Stimulated activated CD4-positive, alpha-beta T cell treated with anti-CD3 and anti-CD28 coated beads, Interleukin-1b, Interleukin-23, amount 100 ng/mL, for 1 hour (primary cell): ENCODE measurements around the gene BLVRA.
A peak's percentile ranks its signal among the peaks of the same experiment; 100 is the strongest.

ENCODE experiments used
- DNase-seq, 2 donors: peaks; one replicate each; pipeline ENCODE4 v3.0.0-alpha.2; 2020; ENCODE audit warnings: low read depth in 2 of 2

BLVRA gene

DNA sequence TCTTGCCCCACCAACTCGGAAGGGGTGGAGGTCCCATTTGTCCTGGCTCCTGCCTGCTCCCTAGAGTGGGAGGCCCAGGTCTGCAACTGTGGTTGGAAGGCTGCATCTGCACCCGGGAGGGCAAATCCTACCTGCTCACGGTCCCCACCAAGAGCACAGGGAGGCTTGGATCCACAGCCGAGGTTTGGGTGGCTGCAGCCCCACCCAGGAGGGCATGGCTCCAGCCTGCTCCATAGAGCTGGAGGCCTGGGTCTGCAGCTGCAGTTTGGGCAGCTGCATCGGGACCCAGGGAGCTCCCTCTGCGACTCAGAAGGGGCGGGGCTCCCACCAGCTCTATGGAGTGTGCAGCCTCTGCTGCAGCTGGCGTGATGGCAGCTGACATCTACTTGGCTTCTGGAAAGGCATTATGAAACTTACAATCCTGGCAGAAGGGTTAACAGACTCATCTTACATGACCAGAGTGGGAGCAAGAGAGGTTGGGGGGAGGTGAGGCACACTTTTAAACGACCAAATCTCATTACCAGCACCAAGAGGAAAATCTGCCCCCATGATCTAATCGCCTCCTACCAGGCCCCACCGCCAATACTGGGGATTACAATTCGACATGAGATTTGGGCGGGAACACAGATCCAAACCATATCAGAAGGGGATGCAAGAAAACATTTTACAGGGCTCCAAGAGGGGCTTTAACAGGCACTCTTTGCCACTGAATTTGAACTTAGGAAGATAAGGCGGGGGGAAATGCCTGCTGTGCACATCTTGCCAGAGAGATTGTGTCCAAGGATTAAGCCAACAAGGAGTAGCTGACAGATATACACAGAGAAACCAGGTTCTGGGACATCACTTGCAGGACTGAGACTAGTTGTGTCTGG is 8.2 kb upstream of the BLVRA start:
- DNase-seq = no peak

GRCh38 chr7:43752411-43752810 is 6.1 kb upstream of the BLVRA start:
- DNase-seq = no peak

DNA sequence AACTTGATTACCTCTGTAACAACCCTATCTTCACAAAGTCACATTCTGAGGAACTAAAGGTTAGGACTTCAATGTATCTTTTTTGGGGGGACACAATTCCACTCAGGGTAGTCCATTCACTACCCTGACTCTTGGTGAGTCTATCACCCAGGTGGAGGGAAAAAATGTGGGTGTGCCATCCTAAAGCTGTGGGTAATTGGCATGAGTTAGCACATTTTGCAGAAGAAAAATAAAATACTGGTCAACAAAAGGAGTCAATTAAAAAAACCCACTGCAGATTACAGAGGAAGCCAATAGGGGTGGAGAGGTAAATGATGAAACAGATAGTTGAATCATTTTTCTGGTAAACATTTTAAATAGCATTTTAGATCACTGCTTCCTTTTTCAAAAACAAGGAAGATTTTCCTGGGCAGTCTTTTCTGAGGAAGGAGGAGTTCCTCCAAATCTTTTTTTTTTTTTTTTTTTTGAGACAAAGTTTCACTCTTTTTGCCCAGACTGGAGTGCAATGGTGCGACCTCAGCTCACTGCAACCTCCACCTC is 5.1 kb upstream of the BLVRA start:
- no peak for DNase-seq

GRCh38 chr7:43753843-43754242 is 4.6 kb upstream of the BLVRA start:
- DNase-seq = no peak

DNA sequence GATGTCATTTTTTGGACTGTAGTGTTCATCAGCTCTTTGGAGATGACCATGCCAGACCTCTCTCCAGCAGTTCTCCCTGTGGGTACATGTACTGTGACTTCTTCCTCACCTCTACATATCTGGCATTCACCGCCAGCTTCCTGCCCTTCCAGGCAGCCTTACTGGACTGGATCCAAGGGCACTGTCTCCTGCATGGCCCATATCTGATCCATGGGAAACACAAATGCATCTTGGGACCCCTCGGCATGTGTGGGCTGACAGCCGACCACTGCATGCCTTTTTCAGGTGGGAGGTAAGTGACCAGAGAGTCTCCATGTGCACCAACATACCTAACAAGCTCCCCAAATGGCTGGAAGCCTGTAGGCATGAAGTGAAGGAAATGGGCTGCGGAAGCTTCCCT is 3.9 kb upstream of the BLVRA start:
- no peak for DNase-seq

DNA sequence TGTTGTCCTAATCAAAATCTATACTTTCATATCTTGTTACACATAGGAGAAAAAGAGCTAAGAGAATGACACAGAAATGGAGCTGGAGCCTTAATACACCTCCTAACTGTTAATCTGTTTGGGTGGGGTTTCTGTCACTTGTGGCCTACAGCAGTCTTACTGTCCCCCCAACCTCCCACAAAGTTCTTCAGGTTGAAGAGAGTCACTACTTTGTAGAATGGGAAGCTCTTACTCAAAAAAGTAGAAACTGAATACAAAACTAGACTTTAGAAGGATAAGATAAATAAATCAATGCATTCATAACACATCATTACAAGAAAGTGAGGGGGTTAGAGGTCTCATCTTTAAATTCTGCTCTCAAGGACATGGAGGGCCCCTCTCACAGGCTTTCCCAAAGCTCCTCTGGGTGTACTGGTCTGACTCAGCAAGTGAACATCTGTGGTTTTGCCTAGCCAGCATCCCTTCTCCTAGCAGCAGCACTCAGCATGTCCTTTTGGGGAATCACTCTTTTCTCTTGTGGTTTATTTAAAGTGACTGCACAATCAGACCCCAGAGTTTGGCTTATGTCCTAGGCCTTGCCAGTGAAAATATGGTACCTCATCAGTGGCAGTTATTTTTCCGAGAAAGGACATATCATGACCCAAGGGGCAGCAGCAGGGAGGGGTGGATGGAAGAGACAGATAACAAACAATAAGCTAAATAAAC is 2.0 kb upstream of the BLVRA start:
- DNase-seq = no peak

DNA sequence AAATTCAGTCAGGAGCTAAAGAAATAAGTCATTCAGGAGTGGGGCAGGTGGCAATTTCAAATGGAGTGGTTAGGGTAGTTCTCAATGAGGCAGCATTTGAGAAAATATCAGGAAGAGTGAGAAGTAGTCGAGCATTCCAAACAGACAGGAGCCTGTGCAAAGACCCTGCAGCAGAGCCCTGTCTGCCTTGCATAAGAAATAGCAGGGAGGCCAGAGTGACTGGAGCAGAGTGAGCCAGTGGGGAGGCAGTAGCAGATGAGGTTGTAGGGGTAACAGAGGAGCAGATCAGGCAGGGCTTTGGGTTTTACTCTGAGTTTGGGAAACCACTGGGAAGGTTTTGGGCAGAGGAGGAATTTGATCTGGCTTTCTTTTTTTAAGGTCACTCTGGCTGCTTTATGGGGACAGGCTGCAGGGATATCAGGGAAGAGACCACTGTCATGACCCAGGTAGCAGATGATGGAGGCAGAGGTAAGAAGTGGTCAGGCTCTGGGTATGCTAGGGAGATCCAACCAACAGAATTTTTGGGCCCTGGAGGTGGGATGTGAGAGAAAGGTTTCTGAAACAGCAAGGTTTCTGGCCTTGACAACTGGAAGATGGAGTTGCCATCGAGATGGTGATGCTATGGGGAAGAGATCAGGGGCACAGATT is 1.3 kb upstream of the BLVRA start:
- DNase-seq = no peak

GRCh38 chr7:43758822-43759683 is 573 bp downstream of the BLVRA start:
- peak in 1 of 2 donors; percentile 20 for DNase-seq

- DNase-seq = no peak
Observed at GRCh38 chr7:43760861-43761260, 2.4 kb downstream of the BLVRA start.

GRCh38 chr7:43761382-43761781 is 2.9 kb downstream of the BLVRA start:
- no peak for DNase-seq

GRCh38 chr7:43761938-43762692 is 3.6 kb downstream of the BLVRA start:
- no peak for DNase-seq

GRCh38 chr7:43763183-43763582 is 4.7 kb downstream of the BLVRA start:
- no peak for DNase-seq

- peak in 1 of 2 donors; percentile 32 for DNase-seq
Observed at GRCh38 chr7:43764039-43764761, 5.7 kb downstream of the BLVRA start.

DNA sequence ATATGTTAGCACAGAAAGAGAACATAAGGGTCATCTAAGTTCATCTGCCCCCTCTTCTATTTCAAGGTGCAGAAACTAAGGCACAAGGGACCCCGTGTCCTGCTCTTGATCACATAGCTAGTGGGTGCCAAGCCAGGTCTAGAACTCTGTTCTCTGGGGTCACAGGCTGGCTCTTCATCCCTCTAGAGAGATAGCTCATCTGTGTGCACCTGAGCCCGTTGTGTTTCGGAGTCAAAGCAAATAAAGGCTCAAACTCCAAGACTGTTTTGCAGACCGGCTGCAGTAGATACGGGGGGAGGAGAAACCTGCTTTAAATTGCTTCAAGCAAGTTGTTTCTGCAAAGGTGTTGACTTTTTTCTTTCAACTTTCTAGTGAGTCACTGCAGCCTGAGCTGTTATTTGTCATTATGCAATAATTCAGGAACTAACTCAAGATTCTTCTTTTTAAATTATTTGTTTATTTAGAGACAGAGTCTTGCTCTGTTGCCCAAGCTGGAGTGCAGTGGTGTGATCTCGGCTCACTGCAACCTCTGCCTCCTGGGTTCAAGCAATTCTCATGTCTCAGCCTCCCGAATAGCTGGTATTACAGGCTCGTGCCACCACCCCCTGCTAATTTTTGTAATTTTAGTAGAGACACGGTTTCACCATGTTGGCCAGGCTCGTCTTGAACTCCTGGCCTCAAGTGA is 6.5 kb downstream of the BLVRA start:
- DNase-seq = no peak

GRCh38 chr7:43766564-43766963 is 8.1 kb downstream of the BLVRA start:
- no peak for DNase-seq

- DNase-seq = no peak
Observed at GRCh38 chr7:43767311-43767710, 8.8 kb downstream of the BLVRA start.

GRCh38 chr7:43768201-43768886 is 9.9 kb downstream of the BLVRA start:
- no peak for DNase-seq

GRCh38 chr7:43768887-43769272 is 10.4 kb downstream of the BLVRA start:
- DNase-seq = no peak

DNA sequence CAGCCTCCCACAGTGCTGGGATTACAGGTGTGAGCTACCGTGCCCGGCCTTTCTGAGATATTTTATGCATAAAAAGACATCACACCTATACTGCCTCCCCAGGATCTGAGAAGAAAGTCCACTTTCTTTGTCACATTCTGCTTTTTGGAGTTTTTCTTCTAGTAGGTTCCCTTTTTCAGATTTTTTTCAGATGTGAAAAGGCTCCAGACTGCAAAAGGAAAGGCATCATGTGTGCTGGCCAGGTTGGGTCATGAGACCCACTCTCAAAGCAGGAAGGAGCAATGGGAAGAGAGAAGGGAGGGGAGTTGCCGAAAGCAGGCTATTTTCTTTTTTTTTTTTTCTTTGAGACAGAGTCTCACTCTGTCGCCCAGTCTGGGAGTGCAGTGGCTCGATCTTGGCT is 10.8 kb downstream of the BLVRA start:
- DNase-seq = no peak
